H1 (cell line): Measurements from ENCODE around the gene OR1K1. TPM values are rescaled to one million over a fixed set of nuclear protein-coding genes. Genes with fewer than 3 reads are reported as not detected.

Experiments
- CTBP2 ChIP-seq: IDR thresholded peaks from 2 replicates; pipeline ENCODE4 v1.7.0; 2011; ENCODE audit warnings: borderline replicate concordance, mild to moderate bottlenecking, moderate library complexity, mixed read lengths, low read length; ENCODE audit not compliant: insufficient read depth, insufficient read length
- polyA plus RNA-seq, 7 experiments: library from polyadenylated mRNA; depleted of rRNA in 3 of 7; stranded (reverse) in 5 of 7; unstranded in 2 of 7; fragments of >200 nt in 5 of 7; fragments of 200-250 nt in 2 of 7; gene quantifications; 1 replicate in 5 of 7; 2 replicates in 1 of 7; 4 replicates in 1 of 7; pipeline versions ENCODE4 v1.2.1 to v1.2.3, GENCODE V29; 2011 to 2013; ENCODE audit warnings: missing spikeins in 2 of 7, mixed read lengths in 2 of 7
- total RNA-seq: library from RNA; stranded (reverse); fragmentation: NEBNext Ultra II Directional; extraction: Animal tissue kit (Norgen Biotek cat#: 25700); gene quantifications from 2 replicates; pipeline ENCODE4 v1.2.1, GENCODE V29; 2021

OR1K1 gene
- total and polyA plus RNA-seq, 2 of the 8 experiments (the other 6 are each of a cell fraction or from before 2014, with no cell fraction given) = not detected

- no peak for TF ChIP-seq CTBP2
Observed at GRCh38 chr9:122822938-122823337, 23.0 kb downstream of the OR1K1 start (continued).
